ENCODE measurements around the gene TMEM132D.

DNA sequence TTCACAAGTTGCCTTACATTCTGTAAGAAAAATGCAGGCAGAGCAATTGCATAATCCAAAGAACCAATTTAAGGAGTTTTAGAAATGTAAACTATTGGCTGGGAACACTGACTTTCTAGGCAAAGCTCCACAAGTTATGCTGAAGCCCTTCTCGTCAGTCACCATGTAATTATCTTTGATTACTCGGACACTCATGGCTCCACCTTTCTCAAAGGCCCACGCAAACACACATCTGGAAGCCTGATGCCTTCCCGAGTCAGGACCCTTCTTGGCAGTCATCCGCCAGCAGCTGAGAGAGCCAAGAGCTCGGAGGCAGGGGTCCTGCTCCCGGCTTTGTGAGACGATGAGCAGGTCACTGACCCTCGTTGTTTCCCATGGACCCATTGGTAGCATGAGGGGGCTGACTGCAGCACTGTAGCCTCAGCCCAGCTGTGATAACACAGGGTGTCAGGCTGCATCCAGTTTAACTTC lies 202.2 kb downstream of the TMEM132D start:
- TF ChIP-seq EZH2phosphoT487 (IDR thresholded peaks at IDR 0.05; ENCODE audit: low read depth, severe bottlenecking, unreplicated experiment) (no peak), CTCF (IDR thresholded peaks at IDR 0.05; ENCODE audit: poor library complexity) (no peak)
